HepG2 (cell line): ENCODE results near the gene C1RL. TPM values are rescaled to one million over a fixed set of nuclear protein-coding genes. Genes with fewer than 3 reads are reported as not detected.

Source experiments
- ARHGAP35 ChIP-seq: sonication (generic); formaldehyde crosslinking; IDR thresholded peaks from 2 replicates; pipeline ENCODE4 v1.9.0; 2022; ENCODE audit warnings: mild to moderate bottlenecking, inconsistent platforms, moderate library complexity, missing genetic modification reagents, borderline replicate concordance
- ARNTL ChIP-seq: sonication (generic); formaldehyde crosslinking; IDR thresholded peaks from 2 replicates; pipeline ENCODE4 v1.4.0; 2020; ENCODE audit warnings: mild to moderate bottlenecking, missing genetic modification reagents
- CBX5 ChIP-seq: sonication (generic); formaldehyde crosslinking; IDR thresholded peaks from 2 replicates; pipeline ENCODE4 v1.4.0; 2020; ENCODE audit warnings: missing genetic modification reagents, borderline replicate concordance
- CTCF ChIP-seq: sonication (generic); formaldehyde crosslinking; IDR thresholded peaks from 2 replicates; pipeline ENCODE4 v1.5.0; 2020; ENCODE audit warnings: mild to moderate bottlenecking, missing genetic modification reagents, moderate library complexity
- DNMT3B ChIP-seq: conservative IDR thresholded peaks from 2 replicates; pipeline ENCODE4 v1.6.1; 2016; ENCODE audit warnings: missing biosample characterization, control low read depth
- DPF2 ChIP-seq: sonication (generic); formaldehyde crosslinking; IDR thresholded peaks from 2 replicates; pipeline ENCODE4 v1.4.0; 2020; ENCODE audit warnings: mild to moderate bottlenecking, low read depth, missing genetic modification reagents, borderline replicate concordance
- GRHL1 ChIP-seq: sonication (generic); formaldehyde crosslinking; conservative IDR thresholded peaks from 2 replicates; pipeline ENCODE4 v1.8.0; 2022; ENCODE audit warnings: missing genetic modification reagents
- HNRNPL ChIP-seq: fragments of 200-400 bp; formaldehyde crosslinking; IDR thresholded peaks from 2 replicates; pipeline ENCODE4 v1.6.1; 2017; ENCODE audit warnings: mild to moderate bottlenecking, low read depth, low read length
- ISX ChIP-seq: sonication (generic); formaldehyde crosslinking; conservative IDR thresholded peaks from 2 replicates; pipeline ENCODE4 v1.5.0; 2020; ENCODE audit warnings: missing genetic modification reagents
- KDM6A ChIP-seq: IDR thresholded peaks from 2 replicates; pipeline ENCODE4 v1.6.1; 2016; ENCODE audit warnings: low read depth
- MLXIP ChIP-seq: sonication (generic); formaldehyde crosslinking; IDR thresholded peaks from 2 replicates; pipeline ENCODE4 v1.9.0; 2021; ENCODE audit warnings: missing genetic modification reagents, borderline replicate concordance
- MTF2 ChIP-seq: sonication (generic); formaldehyde crosslinking; IDR thresholded peaks from 2 replicates; pipeline ENCODE4 v1.5.0; 2020; ENCODE audit warnings: missing genetic modification reagents, borderline replicate concordance
- PLRG1 ChIP-seq: fragments of 450-650 bp; conservative IDR thresholded peaks from 2 replicates; pipeline ENCODE4 v1.6.1; 2016
- RCOR2 ChIP-seq: IDR thresholded peaks from 2 replicates; pipeline ENCODE4 v1.6.1; 2016; ENCODE audit warnings: missing biosample characterization, missing genetic modification reagents
- RXRA ChIP-seq: sonication (generic); formaldehyde crosslinking; IDR thresholded peaks from 2 replicates; pipeline ENCODE4 v1.5.1; 2020; ENCODE audit warnings: missing genetic modification reagents
- SIX1 ChIP-seq: sonication (generic); formaldehyde crosslinking; IDR thresholded peaks from 2 replicates; pipeline ENCODE4 v1.4.0; 2020; ENCODE audit warnings: missing genetic modification reagents, borderline replicate concordance
- TP53 ChIP-seq: sonication (generic); formaldehyde crosslinking; conservative IDR thresholded peaks from 2 replicates; pipeline ENCODE4 v1.4.0; 2020; ENCODE audit warnings: missing genetic modification reagents
- ZNF251 ChIP-seq: sonication (generic); formaldehyde crosslinking; IDR thresholded peaks from 2 replicates; pipeline ENCODE4 v1.9.0; 2021; ENCODE audit warnings: mild to moderate bottlenecking, missing genetic modification reagents
- ZNF34 ChIP-seq: sonication (generic); formaldehyde crosslinking; IDR thresholded peaks from 2 replicates; pipeline ENCODE4 v1.4.0; 2020; ENCODE audit warnings: mild to moderate bottlenecking, missing genetic modification reagents, borderline replicate concordance
- ZSCAN21 ChIP-seq: sonication (generic); formaldehyde crosslinking; IDR thresholded peaks from 2 replicates; pipeline ENCODE4 v1.8.0; 2022; ENCODE audit warnings: mild to moderate bottlenecking, missing genetic modification reagents, moderate library complexity, borderline replicate concordance
- polyA plus RNA-seq, 8 experiments: library from polyadenylated mRNA; depleted of rRNA in 3 of 8; stranded (reverse) in 7 of 8; unstranded in 1 of 8; fragments of >200 nt; fragmentation: Illumina TruSeq in 4 of 8; extraction: Trizol in 4 of 8; gene quantifications; 2 replicates each; pipeline versions ENCODE4 v1.2.1 to v1.2.3, GENCODE V29; 2011 to 2016; ENCODE audit warnings: low read depth in 4 of 8, missing spikeins in 1 of 8, mixed read lengths in 1 of 8; ENCODE audit not compliant: insufficient read depth in 1 of 8
- total RNA-seq, 5 experiments: library from RNA; depleted of rRNA; stranded (reverse); fragments of >200 nt; fragmentation: Illumina TruSeq; extraction: Trizol; gene quantifications; 2 replicates each; pipeline ENCODE4 v1.2.3, GENCODE V29; 2016; ENCODE audit warnings: low read depth in 1 of 5

C1RL gene
- total and polyA plus RNA-seq, 2 of the 13 experiments (the other 11 are each of a cell fraction or from before 2014, with no cell fraction given): 28.9 to 53.1 TPM

- TF ChIP-seq MLXIP (CRISPR knock-in tag) (no peak), GRHL1 (CRISPR knock-in tag) (no peak), HNRNPL (0 out of 2 replicates have a peak, but pooled peaks have one; percentile 37), MTF2 (CRISPR knock-in tag) (no peak), ZSCAN21 (CRISPR knock-in tag) (no peak), KDM6A (CRISPR knock-in tag) (no peak), DNMT3B (CRISPR knock-in tag) (no peak), CBX5 (CRISPR knock-in tag) (no peak), RCOR2 (CRISPR knock-in tag) (no peak), CTCF (CRISPR knock-in tag) (peak; percentile 41), SIX1 (CRISPR knock-in tag) (no peak), RXRA (no peak), ARNTL (CRISPR knock-in tag) (no peak; the same call in 1 of the 2 replicates), TP53 (no peak), PLRG1 (no peak), ZNF34 (0 out of 2 replicates have a peak, but pooled peaks have one; percentile 37), ARHGAP35 (CRISPR knock-in tag) (no peak), ZNF251 (CRISPR knock-in tag) (no peak), ISX (CRISPR knock-in tag) (no peak), DPF2 (no peak)
Observed at GRCh38 chr12:7130701-7131501, 21.9 kb upstream of the C1RL start (continued).
